NB4 (cell line): ENCODE measurements around the gene POLR3F.

ENCODE experiments used
- DNase-seq: peaks from one replicate; pipeline ENCODE4 v3.0.0; 2010; ENCODE audit warnings: low read depth
- H3K4me3 ChIP-seq: one replicate; pipeline ENCODE4 v1.5.1; 2011; ENCODE audit warnings: mild to moderate bottlenecking, low read depth, low read length, moderate library complexity
- CTCF ChIP-seq: IDR thresholded peaks from one replicate; pipeline ENCODE4 v1.5.1; 2012; ENCODE audit warnings: low read depth, low read length
- MYC ChIP-seq: IDR thresholded peaks from 2 replicates; pipeline ENCODE4 v1.6.1; 2011; ENCODE audit warnings: low read depth, low read length
- POLR2A ChIP-seq: IDR thresholded peaks from 2 replicates; pipeline ENCODE4 v1.6.1; 2011; ENCODE audit warnings: mild to moderate bottlenecking; ENCODE audit not compliant: insufficient read length; ENCODE audit errors: extremely low read depth
- TF ChIP-seq, protein P1 (sequence below): IDR thresholded peaks from 2 replicates; pipeline ENCODE4 v1.6.1; 2011; ENCODE audit warnings: low read depth, low read length

Gene POLR3F

GRCh38 chr20:18466574-18466893 is 656 bp upstream of the POLR3F start:
- DNase-seq = no peak

GRCh38 chr20:18477218-18477617 is 10.0 kb downstream of the POLR3F start:
- no peak for DNase-seq
- no peak for TF ChIP-seq POLR2A
- TF ChIP-seq, protein P1, sequence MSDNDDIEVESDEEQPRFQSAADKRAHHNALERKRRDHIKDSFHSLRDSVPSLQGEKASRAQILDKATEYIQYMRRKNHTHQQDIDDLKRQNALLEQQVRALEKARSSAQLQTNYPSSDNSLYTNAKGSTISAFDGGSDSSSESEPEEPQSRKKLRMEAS = no peak
- no peak for TF ChIP-seq CTCF
- TF ChIP-seq MYC = no peak

More at GRCh38 chr20:18466574-18466893, 656 bp upstream of the POLR3F start:
- TF ChIP-seq POLR2A (no peak), MYC (no peak), CTCF (no peak)
- TF ChIP-seq, protein P1 = no peak
- H3K4me3 ChIP-seq = peak overlapping the region; percentile 99

GRCh38 chr20:18477821-18478220 is 10.6 kb downstream of the POLR3F start:
- H3K4me3 ChIP-seq = no peak overlapping the region
- DNase-seq = no peak
- TF ChIP-seq POLR2A (no peak), MYC (no peak), CTCF (no peak)
- TF ChIP-seq, protein P1 = no peak

More at GRCh38 chr20:18477218-18477617, 10.0 kb downstream of the POLR3F start:
- H3K4me3 ChIP-seq = no peak overlapping the region

GRCh38 chr20:18481596-18481995 is 14.4 kb downstream of the POLR3F start:
- no peak overlapping the region for H3K4me3 ChIP-seq
- no peak for TF ChIP-seq POLR2A
- TF ChIP-seq, protein P1 = no peak
- TF ChIP-seq CTCF = no peak
- no peak for TF ChIP-seq MYC
- DNase-seq = no peak

DNA sequence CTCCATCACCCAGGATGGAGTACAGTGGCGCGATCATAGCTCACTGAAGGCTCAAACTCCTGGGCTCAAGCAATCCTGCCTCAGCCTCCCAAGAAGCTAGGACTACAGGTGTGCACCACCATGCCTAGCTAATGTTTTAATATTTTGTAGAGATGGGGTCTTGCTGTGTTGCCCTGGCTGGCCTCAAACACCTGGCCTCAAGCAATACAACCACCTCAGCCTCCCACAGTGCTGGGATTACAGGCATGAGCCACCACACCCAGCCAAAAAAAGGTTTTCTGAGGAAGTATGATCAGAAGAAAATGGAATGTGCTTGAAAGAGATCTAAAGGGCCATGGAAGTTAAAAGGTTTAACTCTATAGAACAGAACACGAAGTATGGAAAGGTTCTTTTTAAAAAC is 21.1 kb downstream of the POLR3F start:
- TF ChIP-seq POLR2A (no peak), CTCF (no peak), MYC (no peak)
- TF ChIP-seq, protein P1 = no peak
- no peak overlapping the region for H3K4me3 ChIP-seq
- DNase-seq = no peak

- TF ChIP-seq MYC (no peak), POLR2A (no peak), CTCF (no peak)
- TF ChIP-seq, protein P1 = no peak
- peak overlapping the region; percentile 80 for H3K4me3 ChIP-seq
- DNase-seq = no peak
Observed at GRCh38 chr20:18496042-18496441, 28.9 kb downstream of the POLR3F start.
